Upper lobe of right lung (tissue), 1 donor: ENCODE data around the gene THRAP3. TPM values are rescaled to one million over a fixed set of nuclear protein-coding genes. Genes with fewer than 3 reads are reported as not detected.

Experiments
- ATAC-seq: fragments of 200-7000 bp; cut with Tn5 transposase; one replicate; pipeline ENCODE4 v1.9.1; 2020; ENCODE audit warnings: mild to moderate bottlenecking, moderate library complexity
- DNase-seq: peaks from one replicate; pipeline ENCODE4 v3.0.0-alpha.2; 2020
- H3K27ac ChIP-seq: fragments of 200-600 bp; one replicate; pipeline ENCODE4 v1.8.0; 2022
- H3K27me3 ChIP-seq: fragments of 200-600 bp; one replicate; pipeline ENCODE4 v1.8.0; 2022; ENCODE audit warnings: mild to moderate bottlenecking
- H3K36me3 ChIP-seq: fragments of 200-600 bp; one replicate; pipeline ENCODE4 v1.8.0; 2022
- H3K4me1 ChIP-seq: fragments of 200-600 bp; one replicate; pipeline ENCODE4 v1.8.0; 2022
- H3K4me3 ChIP-seq: fragments of 200-600 bp; one replicate; pipeline ENCODE4 v1.8.0; 2022; ENCODE audit warnings: mild to moderate bottlenecking
- H3K9me3 ChIP-seq: fragments of 200-600 bp; one replicate; pipeline ENCODE4 v1.8.0; 2022
- CTCF ChIP-seq: fragments of 200-600 bp; IDR thresholded peaks from one replicate; pipeline ENCODE4 v1.8.0; 2022; ENCODE audit warnings: antibody characterized with exemption
- intact Hi-C: fragments of 100-400 bp; cut with DNase I; formaldehyde crosslinking; loops from one replicate; pipeline ENCODE4 v1.11.0; 2022
- total RNA-seq: library from RNA; stranded (reverse); fragmentation: NEBNext Ultra II Directional; extraction: Animal tissue kit (Norgen Biotek cat#: 25700); gene quantifications from one replicate; pipeline ENCODE4 v1.2.1, GENCODE V29; 2021
- donor health status: DM: no; HTN: yes; CAD: no; lungs with severe emphysema.

Gene THRAP3
- total RNA-seq, 1 donor from 2014 or later = 88.6 TPM

GRCh38 chr1:36206323-36206858, 17.9 kb upstream of the THRAP3 start:
- Histone ChIP-seq H3K4me3 (no peak overlapping the region), H3K36me3 (no peaks in the 10 kb centered on the region), H3K9me3 (no peaks in the 10 kb centered on the region), H3K27ac (no peak overlapping the region), H3K4me1 (peaks cover 20% of the 10 kb centered on the region), H3K27me3 (no peaks in the 10 kb centered on the region)
- no peak for TF ChIP-seq CTCF
- no peak for ATAC-seq
- intact Hi-C loops = no loop called here
- DNase-seq = no peak

- peak; percentile 51 for ATAC-seq
- H3K4me1 ChIP-seq = peaks cover 20% of the 10 kb centered on the region
- H3K27ac ChIP-seq = peak overlapping the region; percentile 24
These were observed 16.9 kb upstream of the THRAP3 start for GRCh38 chr1:36207339-36207738.

GRCh38 chr1:36208978-36209703, 15.1 kb upstream of the THRAP3 start:
- no peaks in the 10 kb centered on the region for H3K9me3 ChIP-seq
- ATAC-seq (peak; percentile 50), DNase-seq (no peak)
- intact Hi-C loops = no loop called here
- H3K36me3 ChIP-seq = no peaks in the 10 kb centered on the region
- H3K27me3 ChIP-seq = no peaks in the 10 kb centered on the region
- no peak overlapping the region for H3K4me3 ChIP-seq
- H3K4me1 ChIP-seq = peaks cover 16% of the 10 kb centered on the region
- H3K27ac ChIP-seq = no peak overlapping the region
- TF ChIP-seq CTCF = no peak

More at GRCh38 chr1:36207339-36207738, 16.9 kb upstream of the THRAP3 start:
- Histone ChIP-seq H3K9me3 (no peaks in the 10 kb centered on the region), H3K36me3 (no peaks in the 10 kb centered on the region), H3K4me3 (no peak overlapping the region), H3K27me3 (no peaks in the 10 kb centered on the region)
- intact Hi-C loops = no loop called here
- DNase-seq = peak; percentile 66
- TF ChIP-seq CTCF = no peak

- Histone ChIP-seq H3K27ac (no peak overlapping the region), H3K9me3 (no peaks in the 10 kb centered on the region), H3K36me3 (no peaks in the 10 kb centered on the region), H3K4me3 (no peak overlapping the region), H3K4me1 (peaks cover 11% of the 10 kb centered on the region), H3K27me3 (no peaks in the 10 kb centered on the region)
- no peak for DNase-seq
- ATAC-seq = no peak
- intact Hi-C loops = no loop called here
- no peak for TF ChIP-seq CTCF
These were observed 12.9 kb upstream of the THRAP3 start for GRCh38 chr1:36211307-36211706.

- Histone ChIP-seq H3K27me3 (no peaks in the 10 kb centered on the region), H3K27ac (no peak overlapping the region), H3K9me3 (no peaks in the 10 kb centered on the region), H3K4me3 (no peak overlapping the region), H3K4me1 (peaks cover 11% of the 10 kb centered on the region), H3K36me3 (no peaks in the 10 kb centered on the region)
- no peak for ATAC-seq
- TF ChIP-seq CTCF = no peak
- no peak for DNase-seq
- intact Hi-C loops = no loop called here
These were observed 12.4 kb upstream of the THRAP3 start for GRCh38 chr1:36211841-36212240.
